Measurements from ENCODE around the gene KRTAP5-7. TPM values are rescaled to one million over a fixed set of nuclear protein-coding genes. Genes with fewer than 3 reads are reported as not detected.
"Not testable (repeated sequence)": the region's sequence is repeated elsewhere in the genome, so short reads cannot be mapped to it uniquely, and the experiment has no call there.

Gene KRTAP5-7
- polyA plus RNA-seq, 1 of the 3 experiments (the other 2 are of a cell fraction) = 0.07 TPM

DNA sequence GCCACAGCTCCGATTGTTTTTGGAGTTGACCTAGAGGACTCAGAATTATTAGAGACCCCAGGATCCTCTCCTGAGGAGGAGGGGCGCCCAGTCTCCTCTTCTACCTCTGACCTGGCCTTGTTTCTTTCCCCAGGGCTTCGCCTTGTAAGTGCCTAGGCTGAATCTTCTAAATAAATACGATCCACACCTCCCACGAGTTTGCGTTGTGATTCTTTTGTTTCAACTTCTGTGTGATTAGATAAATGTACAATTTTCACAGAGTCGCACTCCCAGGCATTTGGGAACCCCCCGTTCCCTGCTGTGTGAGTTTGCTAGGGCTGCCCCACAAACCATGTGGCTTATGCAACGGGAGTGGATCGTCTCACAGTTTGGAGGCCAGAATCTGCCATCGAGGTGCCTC is 11.9 kb downstream of the KRTAP5-7 start:
- no peak overlapping the region for H3K4me3 ChIP-seq (ENCODE audit: low read depth in 2 of 2, low read length in 1 of 2)
- CTCF ChIA-PET = no interaction called here
- 32% methylated on average over 11 of the region's 11 CpGs for WGBS (ENCODE audit: low lambda C conversion rate)
- H2AFZ ChIP-seq (ENCODE audit: low read depth) = no peak overlapping the region
- H3K4me2 ChIP-seq = no peak overlapping the region
- no peaks in the 10 kb centered on the region for H3K9me2 ChIP-seq
- no peak overlapping the region for H3K9ac ChIP-seq
- H3K4me1 ChIP-seq (ENCODE audit: control insufficient read depth in 1 of 2, insufficient read depth in 2 of 2, low read depth in 1 of 2, low read length in 1 of 2) = peaks cover 0 to 10% of the 10 kb centered on the region in 2 experiments; a peak in 1 of 4 replicates
- POLR2A ChIA-PET = no interaction called here
- H4K20me1 ChIP-seq (ENCODE audit: insufficient read depth) = no peaks in the 10 kb centered on the region
- no peaks in the 10 kb centered on the region for H3K27me3 ChIP-seq (ENCODE audit: insufficient read depth)
- no peaks in the 10 kb centered on the region for H3K36me3 ChIP-seq (replicated peaks in 1 of 2; ENCODE audit: control insufficient read depth in 1 of 2, insufficient read depth in 2 of 2, low read length in 1 of 2)
- no peak for TF ChIP-seq RXRA (IDR thresholded peaks at IDR 0.05; ENCODE audit: borderline replicate concordance, low read depth)
- no peak for TF ChIP-seq EZH2phosphoT487 (IDR thresholded peaks at IDR 0.05; ENCODE audit: borderline replicate concordance, low read depth)
- no peak for TF ChIP-seq YY1 (IDR thresholded peaks at IDR 0.05; ENCODE audit: low read depth)
- TF ChIP-seq, protein P1, sequence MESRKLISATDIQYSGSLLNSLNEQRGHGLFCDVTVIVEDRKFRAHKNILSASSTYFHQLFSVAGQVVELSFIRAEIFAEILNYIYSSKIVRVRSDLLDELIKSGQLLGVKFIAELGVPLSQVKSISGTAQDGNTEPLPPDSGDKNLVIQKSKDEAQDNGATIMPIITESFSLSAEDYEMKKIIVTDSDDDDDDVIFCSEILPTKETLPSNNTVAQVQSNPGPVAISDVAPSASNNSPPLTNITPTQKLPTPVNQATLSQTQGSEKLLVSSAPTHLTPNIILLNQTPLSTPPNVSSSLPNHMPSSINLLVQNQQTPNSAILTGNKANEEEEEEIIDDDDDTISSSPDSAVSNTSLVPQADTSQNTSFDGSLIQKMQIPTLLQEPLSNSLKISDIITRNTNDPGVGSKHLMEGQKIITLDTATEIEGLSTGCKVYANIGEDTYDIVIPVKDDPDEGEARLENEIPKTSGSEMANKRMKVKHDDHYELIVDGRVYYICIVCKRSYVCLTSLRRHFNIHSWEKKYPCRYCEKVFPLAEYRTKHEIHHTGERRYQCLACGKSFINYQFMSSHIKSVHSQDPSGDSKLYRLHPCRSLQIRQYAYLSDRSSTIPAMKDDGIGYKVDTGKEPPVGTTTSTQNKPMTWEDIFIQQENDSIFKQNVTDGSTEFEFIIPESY (IDR thresholded peaks at IDR 0.05; ENCODE audit: borderline replicate concordance, low read depth) = no peak
- TF ChIP-seq, protein P2, sequence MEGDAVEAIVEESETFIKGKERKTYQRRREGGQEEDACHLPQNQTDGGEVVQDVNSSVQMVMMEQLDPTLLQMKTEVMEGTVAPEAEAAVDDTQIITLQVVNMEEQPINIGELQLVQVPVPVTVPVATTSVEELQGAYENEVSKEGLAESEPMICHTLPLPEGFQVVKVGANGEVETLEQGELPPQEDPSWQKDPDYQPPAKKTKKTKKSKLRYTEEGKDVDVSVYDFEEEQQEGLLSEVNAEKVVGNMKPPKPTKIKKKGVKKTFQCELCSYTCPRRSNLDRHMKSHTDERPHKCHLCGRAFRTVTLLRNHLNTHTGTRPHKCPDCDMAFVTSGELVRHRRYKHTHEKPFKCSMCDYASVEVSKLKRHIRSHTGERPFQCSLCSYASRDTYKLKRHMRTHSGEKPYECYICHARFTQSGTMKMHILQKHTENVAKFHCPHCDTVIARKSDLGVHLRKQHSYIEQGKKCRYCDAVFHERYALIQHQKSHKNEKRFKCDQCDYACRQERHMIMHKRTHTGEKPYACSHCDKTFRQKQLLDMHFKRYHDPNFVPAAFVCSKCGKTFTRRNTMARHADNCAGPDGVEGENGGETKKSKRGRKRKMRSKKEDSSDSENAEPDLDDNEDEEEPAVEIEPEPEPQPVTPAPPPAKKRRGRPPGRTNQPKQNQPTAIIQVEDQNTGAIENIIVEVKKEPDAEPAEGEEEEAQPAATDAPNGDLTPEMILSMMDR (IDR thresholded peaks at IDR 0.05) = no peak
- TF ChIP-seq SIN3A (IDR thresholded peaks at IDR 0.05; ENCODE audit: borderline replicate concordance, low read depth, low read length) = no peak
- no peak for TF ChIP-seq POLR2AphosphoS5 (IDR thresholded peaks at IDR 0.05; ENCODE audit: low read depth, low read length)
- no peak for TF ChIP-seq MEF2A (IDR thresholded peaks at IDR 0.05; ENCODE audit: borderline replicate concordance, low read depth)
- no peak for TF ChIP-seq TCF12 (IDR thresholded peaks at IDR 0.05)
- no peak for TF ChIP-seq ELF1 (IDR thresholded peaks at IDR 0.05)
- H3K9me3 ChIP-seq = no peaks in the 10 kb centered on the region
- DNase-seq = no peak
- H3K79me2 ChIP-seq (ENCODE audit: insufficient read depth) = no peaks in the 10 kb centered on the region
- no peak overlapping the region for H3K27ac ChIP-seq (ENCODE audit: low read depth in 2 of 2, low read length in 1 of 2)
- H3F3A ChIP-seq (replicated peaks; ENCODE audit: insufficient read depth) = no peaks in the 10 kb centered on the region

DNA sequence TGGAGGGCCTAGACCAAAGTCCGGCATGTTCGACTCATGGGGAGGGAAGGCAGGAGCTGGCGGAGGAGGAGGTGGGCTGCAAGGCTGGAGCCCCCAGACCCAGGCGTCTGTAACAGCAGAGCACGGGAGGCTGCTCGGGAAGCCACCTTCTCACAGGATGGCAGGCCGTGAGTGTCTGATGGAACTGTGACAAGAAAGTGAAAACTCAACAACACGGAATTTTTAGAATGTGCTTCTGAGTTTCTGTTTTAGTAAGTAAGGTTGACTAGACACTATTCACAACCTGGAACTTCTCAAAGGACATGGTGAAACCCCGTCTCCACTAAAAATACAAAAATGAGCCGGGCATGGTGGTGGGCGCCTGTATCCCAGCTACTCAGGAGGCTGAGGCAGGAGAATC is 12.9 kb downstream of the KRTAP5-7 start:
- DNase-seq = not testable (repeated sequence)

DNA sequence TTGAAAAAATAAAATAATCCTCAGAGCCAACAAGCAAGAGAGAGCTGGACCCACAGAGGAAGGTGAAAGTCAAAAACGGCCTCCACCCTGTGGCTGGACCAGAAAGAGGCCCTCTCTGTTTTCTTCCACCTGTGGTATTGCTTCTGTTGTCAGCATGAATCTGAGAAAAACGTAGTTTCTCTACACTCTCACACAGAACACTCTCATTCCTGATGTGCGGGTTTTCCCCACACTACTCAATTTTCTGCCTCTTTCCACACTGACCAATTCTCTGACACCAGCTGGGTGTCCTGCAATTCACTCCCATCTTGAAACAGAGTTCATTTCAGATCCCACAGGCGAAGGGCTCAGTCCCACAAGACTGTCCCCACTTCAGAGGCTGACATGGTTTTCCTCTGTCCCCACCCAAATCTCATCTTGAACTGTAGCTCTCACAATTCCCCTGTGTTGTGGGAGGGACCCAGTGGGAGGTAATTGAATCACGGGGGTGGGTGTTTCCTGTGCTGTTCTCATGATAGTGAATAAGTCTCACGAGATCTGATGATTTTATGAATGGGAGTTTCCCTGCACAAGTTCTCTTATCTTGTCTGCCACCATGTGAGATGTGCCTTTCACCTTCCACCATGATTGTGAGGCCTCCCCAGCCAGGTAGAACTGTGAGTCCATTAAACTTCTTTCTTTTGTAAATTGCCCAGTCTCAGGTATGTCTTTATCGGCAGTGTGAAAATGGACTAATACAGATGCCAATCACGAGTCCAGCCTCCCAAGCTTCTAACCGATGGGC is 13.6 kb downstream of the KRTAP5-7 start:
- H3K9me2 ChIP-seq; H3K79me2 ChIP-seq (ENCODE audit: insufficient read depth); H3F3A ChIP-seq (replicated peaks; ENCODE audit: insufficient read depth); H3K36me3 ChIP-seq (replicated peaks in 1 of 2; ENCODE audit: control insufficient read depth in 1 of 2, insufficient read depth in 2 of 2, low read length in 1 of 2); H3K9ac ChIP-seq; H3K4me2 ChIP-seq; H3K9me3 ChIP-seq; H2AFZ ChIP-seq (ENCODE audit: low read depth); DNase-seq; POLR2A ChIA-PET; H3K4me1 ChIP-seq (ENCODE audit: control insufficient read depth in 1 of 2, insufficient read depth in 2 of 2, low read depth in 1 of 2, low read length in 1 of 2); H4K20me1 ChIP-seq (ENCODE audit: insufficient read depth); H3K27me3 ChIP-seq (ENCODE audit: insufficient read depth); H3K4me3 ChIP-seq (ENCODE audit: low read depth in 2 of 2, low read length in 1 of 2); H3K27ac ChIP-seq (ENCODE audit: low read depth in 2 of 2, low read length in 1 of 2): not testable (repeated sequence)
- CTCF ChIA-PET = interaction anchor here (1.0 kb wide), 1 partner anchor 22 kb away, joined by 3 read pairs; no protein-coding TSS in a partner anchor
- 31% methylated on average over 9 of the region's 9 CpGs for WGBS (ENCODE audit: low lambda C conversion rate)

More for the DNA sequence above, 12.9 kb downstream of the KRTAP5-7 start:
- H2AFZ ChIP-seq (ENCODE audit: low read depth); H3K36me3 ChIP-seq (replicated peaks in 1 of 2; ENCODE audit: control insufficient read depth in 1 of 2, insufficient read depth in 2 of 2, low read length in 1 of 2); H3K27ac ChIP-seq (ENCODE audit: low read depth in 2 of 2, low read length in 1 of 2); H3F3A ChIP-seq (replicated peaks; ENCODE audit: insufficient read depth); CTCF ChIA-PET; H3K4me1 ChIP-seq (ENCODE audit: control insufficient read depth in 1 of 2, insufficient read depth in 2 of 2, low read depth in 1 of 2, low read length in 1 of 2); H3K4me2 ChIP-seq; H3K27me3 ChIP-seq (ENCODE audit: insufficient read depth); POLR2A ChIA-PET; H3K9ac ChIP-seq; H3K79me2 ChIP-seq (ENCODE audit: insufficient read depth); H3K4me3 ChIP-seq (ENCODE audit: low read depth in 2 of 2, low read length in 1 of 2); H3K9me3 ChIP-seq; H3K9me2 ChIP-seq; H4K20me1 ChIP-seq (ENCODE audit: insufficient read depth): not testable (repeated sequence)
- WGBS (ENCODE audit: low lambda C conversion rate) = 67% methylated on average over 10 of the region's 11 CpGs

Data from SK-N-SH (cell line).